Keratinocyte (primary cell): ENCODE data around the gene POLR3G. TPM values are rescaled to one million over a fixed set of nuclear protein-coding genes. Genes with fewer than 3 reads are reported as not detected.

Source experiments
- DNase-seq: peaks from one replicate; pipeline ENCODE4 v3.0.0-alpha.2; 2011; ENCODE audit warnings: low read depth, missing footprints, low spot score
- FAIRE-seq: peaks from 2 replicates; lab custom pipeline; 2011; peaks lifted over from hg19 to GRCh38; lab: Jason Lieb, UNC
- H2AFZ ChIP-seq: 2 replicates; pipeline ENCODE4 v1.6.0; 2012; ENCODE audit warnings: low read length, control low read depth, inconsistent platforms; ENCODE audit not compliant: control insufficient read depth
- H3K27ac ChIP-seq: 2 replicates; pipeline ENCODE4 v1.5.1; 2011; ENCODE audit warnings: low read length; ENCODE audit not compliant: control insufficient read depth, insufficient read depth
- H3K27me3 ChIP-seq: 3 replicates; pipeline ENCODE4 v1.6.0; 2011; ENCODE audit warnings: low read length; ENCODE audit not compliant: control insufficient read depth, insufficient read depth; ENCODE audit errors: extremely low read depth
- H3K36me3 ChIP-seq, 2 experiments: 2 replicates in 1 of 2; 3 replicates in 1 of 2; pipeline ENCODE4 v1.5.1; 2011; ENCODE audit warnings: low read length in 2 of 2, mild to moderate bottlenecking in 1 of 2; ENCODE audit not compliant: control insufficient read depth in 2 of 2, insufficient read depth in 2 of 2; ENCODE audit errors: extremely low read depth in 1 of 2
- H3K4me1 ChIP-seq: 3 replicates; pipeline ENCODE4 v1.5.1; 2011; ENCODE audit warnings: low read length; ENCODE audit not compliant: control insufficient read depth, insufficient read depth; ENCODE audit errors: extremely low read depth
- H3K4me2 ChIP-seq: 3 replicates; pipeline ENCODE4 v1.6.0; 2011; ENCODE audit warnings: low read depth, low read length; ENCODE audit not compliant: control insufficient read depth, insufficient read depth; ENCODE audit errors: extremely low read depth
- H3K4me3 ChIP-seq, 3 experiments: fragments of 200-600 bp in 1 of 3; sonication (generic) in 1 of 3; 2 replicates in 2 of 3; 3 replicates in 1 of 3; pipeline ENCODE4 v1.5.1; 2011 to 2016; ENCODE audit warnings: low read length in 3 of 3, mild to moderate bottlenecking in 3 of 3, control low read depth in 2 of 3, inconsistent platforms in 1 of 3, low read depth in 1 of 3, mixed read lengths in 1 of 3, mixed run types in 1 of 3, moderate library complexity in 1 of 3; ENCODE audit not compliant: control insufficient read depth in 2 of 3, insufficient read depth in 2 of 3; ENCODE audit errors: extremely low read depth in 1 of 3
- H3K79me2 ChIP-seq: 2 replicates; pipeline ENCODE4 v1.6.0; 2012; ENCODE audit warnings: low read length; ENCODE audit not compliant: control insufficient read depth, insufficient read depth
- H3K9ac ChIP-seq: 3 replicates; pipeline ENCODE4 v1.6.0; 2011; ENCODE audit warnings: low read length; ENCODE audit not compliant: control insufficient read depth, insufficient read depth; ENCODE audit errors: extremely low read depth
- H3K9me1 ChIP-seq: 3 replicates; pipeline ENCODE4 v1.6.0; 2011; ENCODE audit warnings: low read length; ENCODE audit not compliant: control insufficient read depth, insufficient read depth; ENCODE audit errors: extremely low read depth
- H3K9me3 ChIP-seq: 2 replicates; pipeline ENCODE4 v1.5.1; 2012; ENCODE audit warnings: low read depth, low read length; ENCODE audit not compliant: control insufficient read depth
- H4K20me1 ChIP-seq: 3 replicates; pipeline ENCODE4 v1.6.0; 2011; ENCODE audit warnings: low read length; ENCODE audit not compliant: control insufficient read depth, insufficient read depth; ENCODE audit errors: extremely low read depth
- EZH2 ChIP-seq: IDR thresholded peaks from one replicate; pipeline ENCODE4 v1.6.1; 2012; ENCODE audit warnings: inconsistent platforms, mild to moderate bottlenecking, low read length, moderate library complexity
- dilution Hi-C: fragments of 300-500 bp; cut with MboI; formaldehyde crosslinking; loops from one replicate; pipeline ENCODE4 v1.7.0; 2020; ENCODE audit warnings: low sequenced_read_pairs; ENCODE audit not compliant: extremely low pct_ligation_motif_present
- polyA plus RNA-seq, 5 experiments: library from polyadenylated mRNA; depleted of rRNA in 3 of 5; stranded (reverse) in 3 of 5; stranded (forward) in 1 of 5; unstranded in 1 of 5; fragments of >200 nt; gene quantifications; 1 replicate in 1 of 5; 2 replicates in 3 of 5; 3 replicates in 1 of 5; pipeline versions ENCODE4 v1.2.1 to v1.2.3, GENCODE V29; 2011 to 2012; ENCODE audit warnings: missing spikeins in 2 of 5, low read depth in 1 of 5, low replicate concordance in 1 of 5
- TF ChIP-seq, protein P1 (sequence below), 3 experiments: IDR thresholded peaks in 1 of 3; conservative IDR thresholded peaks in 1 of 3; optimal IDR thresholded peaks in 1 of 3; 2 replicates in 2 of 3; 3 replicates in 1 of 3; pipeline versions ENCODE3 to v1.5.1; 2011; ENCODE audit warnings: low read length in 3 of 3, mild to moderate bottlenecking in 3 of 3, moderate library complexity in 2 of 3, control low read depth in 1 of 3, inconsistent platforms in 1 of 3; ENCODE audit not compliant: insufficient read depth in 2 of 3; ENCODE audit errors: extremely low read depth in 1 of 3

POLR3G gene
- polyA plus RNA-seq, 1 donor (not counting 4 experiments of a cell fraction or from before 2014, with no cell fraction given), result 27.0 TPM

GRCh38 chr5:90503596-90503995 lies 28.9 kb downstream of the POLR3G start:
- dilution Hi-C loops, result no loop called here
- H3K4me2 ChIP-seq, result no peak overlapping the region
- no peaks in the 10 kb centered on the region for H3K9me1 ChIP-seq
- no peak overlapping the region for H2AFZ ChIP-seq
- no peaks in the 10 kb centered on the region for H3K9me3 ChIP-seq
- no peak overlapping the region for H3K27ac ChIP-seq
- H3K79me2 ChIP-seq, result no peaks in the 10 kb centered on the region
- peaks cover 8% of the 10 kb centered on the region for H3K4me1 ChIP-seq
- H4K20me1 ChIP-seq, result no peaks in the 10 kb centered on the region
- FAIRE-seq (no peak), DNase-seq (no peak)
- no peaks in the 10 kb centered on the region for H3K36me3 ChIP-seq
- TF ChIP-seq EZH2, result no peak
- TF ChIP-seq, protein P1, sequence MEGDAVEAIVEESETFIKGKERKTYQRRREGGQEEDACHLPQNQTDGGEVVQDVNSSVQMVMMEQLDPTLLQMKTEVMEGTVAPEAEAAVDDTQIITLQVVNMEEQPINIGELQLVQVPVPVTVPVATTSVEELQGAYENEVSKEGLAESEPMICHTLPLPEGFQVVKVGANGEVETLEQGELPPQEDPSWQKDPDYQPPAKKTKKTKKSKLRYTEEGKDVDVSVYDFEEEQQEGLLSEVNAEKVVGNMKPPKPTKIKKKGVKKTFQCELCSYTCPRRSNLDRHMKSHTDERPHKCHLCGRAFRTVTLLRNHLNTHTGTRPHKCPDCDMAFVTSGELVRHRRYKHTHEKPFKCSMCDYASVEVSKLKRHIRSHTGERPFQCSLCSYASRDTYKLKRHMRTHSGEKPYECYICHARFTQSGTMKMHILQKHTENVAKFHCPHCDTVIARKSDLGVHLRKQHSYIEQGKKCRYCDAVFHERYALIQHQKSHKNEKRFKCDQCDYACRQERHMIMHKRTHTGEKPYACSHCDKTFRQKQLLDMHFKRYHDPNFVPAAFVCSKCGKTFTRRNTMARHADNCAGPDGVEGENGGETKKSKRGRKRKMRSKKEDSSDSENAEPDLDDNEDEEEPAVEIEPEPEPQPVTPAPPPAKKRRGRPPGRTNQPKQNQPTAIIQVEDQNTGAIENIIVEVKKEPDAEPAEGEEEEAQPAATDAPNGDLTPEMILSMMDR (optimal IDR thresholded peaks at IDR 0.05 in 1 of 3, IDR thresholded peaks at IDR 0.05 in 1 of 3, conservative IDR thresholded peaks at IDR 0.05 in 1 of 3; ENCODE audit: extremely low read depth in 1 of 3, insufficient read depth in 2 of 3, low read length in 3 of 3), result no peak
- no peaks in the 10 kb centered on the region for H3K27me3 ChIP-seq
- H3K4me3 ChIP-seq, result no peak overlapping the region
- H3K9ac ChIP-seq, result no peak overlapping the region

DNA sequence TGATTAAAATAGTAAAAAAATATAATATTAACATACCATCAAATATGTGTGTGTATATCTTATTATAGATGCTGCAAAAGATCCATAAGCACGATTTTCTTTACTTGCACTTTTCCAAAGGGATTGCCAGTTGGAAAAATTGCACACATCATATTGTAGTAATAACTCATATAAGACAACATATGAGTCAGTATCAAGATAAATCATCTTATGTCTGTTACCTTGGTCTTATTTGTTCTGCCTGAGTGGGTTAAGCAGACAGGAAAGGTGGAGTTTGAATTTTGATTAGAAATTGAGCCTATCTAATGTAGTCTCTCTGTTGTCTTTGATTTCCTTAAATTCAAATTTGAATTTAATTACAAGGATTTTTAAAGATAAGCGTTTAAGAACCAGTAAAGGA lies 30.1 kb downstream of the POLR3G start:
- DNase-seq (no peak), FAIRE-seq (no peak)
- Histone ChIP-seq H3K9me3 (no peaks in the 10 kb centered on the region), H3K27me3 (no peaks in the 10 kb centered on the region), H2AFZ (no peak overlapping the region), H3K9ac (no peak overlapping the region), H3K79me2 (no peaks in the 10 kb centered on the region), H3K4me2 (no peak overlapping the region), H4K20me1 (no peaks in the 10 kb centered on the region), H3K4me1 (peaks cover 8% of the 10 kb centered on the region), H3K27ac (no peak overlapping the region), H3K4me3 (no peak overlapping the region), H3K36me3 (no peaks in the 10 kb centered on the region), H3K9me1 (no peaks in the 10 kb centered on the region)
- TF ChIP-seq EZH2, result no peak
- TF ChIP-seq, protein P1 (optimal IDR thresholded peaks at IDR 0.05 in 1 of 3, IDR thresholded peaks at IDR 0.05 in 1 of 3, conservative IDR thresholded peaks at IDR 0.05 in 1 of 3; ENCODE audit: extremely low read depth in 1 of 3, insufficient read depth in 2 of 3, low read length in 3 of 3), result no peak
- dilution Hi-C loops, result no loop called here
